Stimulated activated CD4-positive, alpha-beta T cell treated with anti-CD3 and anti-CD28 coated beads, Interleukin-2, amount 100 ng/mL, for 4 hours (primary cell): Measurements from ENCODE around the gene PTMA.
"Not testable (repeated sequence)": the region's sequence is repeated elsewhere in the genome, so short reads cannot be mapped to it uniquely, and the experiment has no call there.

ENCODE experiments used
- DNase-seq: peaks from one replicate; pipeline ENCODE4 v3.0.0-alpha.2; 2020; ENCODE audit warnings: low read depth

The PTMA gene

GRCh38 chr2:231707927-231708772 lies at the start of gene PTMA:
PTMA (plus strand) TSS chr2:231708525; CDS start chr2:231708707, 182 bp downstream.
- DNase-seq = peak; percentile 99

- not testable (repeated sequence) for DNase-seq
Measured at GRCh38 chr2:231660073-231660472, 48.3 kb upstream of the PTMA start.

GRCh38 chr2:231660860-231661259 lies 47.5 kb upstream of the PTMA start:
- no peak for DNase-seq

GRCh38 chr2:231661422-231662027 lies 46.8 kb upstream of the PTMA start:
- no peak for DNase-seq

GRCh38 chr2:231662028-231662810 lies 46.1 kb upstream of the PTMA start:
- peak; percentile 93 for DNase-seq

- no peak for DNase-seq
Measured at GRCh38 chr2:231662811-231663457, 45.4 kb upstream of the PTMA start.

GRCh38 chr2:231663458-231664212 lies 44.7 kb upstream of the PTMA start:
- DNase-seq = no peak

GRCh38 chr2:231664727-231665126 lies 43.6 kb upstream of the PTMA start:
- DNase-seq = no peak

- no peak for DNase-seq
Measured at GRCh38 chr2:231665245-231666170, 42.8 kb upstream of the PTMA start.

- DNase-seq = no peak
Measured at GRCh38 chr2:231666171-231667095, 41.9 kb upstream of the PTMA start.

GRCh38 chr2:231667096-231667427 lies 41.3 kb upstream of the PTMA start:
- no peak for DNase-seq

- no peak for DNase-seq
Measured at GRCh38 chr2:231667496-231667895, 40.8 kb upstream of the PTMA start.

GRCh38 chr2:231668981-231669380 lies 39.3 kb upstream of the PTMA start:
- DNase-seq = no peak

- DNase-seq = no peak
Measured at GRCh38 chr2:231671270-231672050, 36.9 kb upstream of the PTMA start.

GRCh38 chr2:231672617-231673347 lies 35.5 kb upstream of the PTMA start:
- DNase-seq = no peak

GRCh38 chr2:231673348-231673770 lies 35.0 kb upstream of the PTMA start:
- DNase-seq = no peak

GRCh38 chr2:231674587-231675338 lies 33.6 kb upstream of the PTMA start:
- peak; percentile 37 for DNase-seq
